Measurements from ENCODE around the gene JOSD1.
A peak's percentile ranks its signal among the peaks of the same experiment; 100 is the strongest.

JOSD1 gene

GRCh38 chr22:38727530-38728451 is 27.0 kb upstream of the JOSD1 start:
- DNase-seq (ENCODE audit: low read depth), result no peak
- H3K4me3 ChIP-seq (ENCODE audit: control insufficient read depth, low read depth, low read length), result no peak overlapping the region
- TF ChIP-seq, protein P1, sequence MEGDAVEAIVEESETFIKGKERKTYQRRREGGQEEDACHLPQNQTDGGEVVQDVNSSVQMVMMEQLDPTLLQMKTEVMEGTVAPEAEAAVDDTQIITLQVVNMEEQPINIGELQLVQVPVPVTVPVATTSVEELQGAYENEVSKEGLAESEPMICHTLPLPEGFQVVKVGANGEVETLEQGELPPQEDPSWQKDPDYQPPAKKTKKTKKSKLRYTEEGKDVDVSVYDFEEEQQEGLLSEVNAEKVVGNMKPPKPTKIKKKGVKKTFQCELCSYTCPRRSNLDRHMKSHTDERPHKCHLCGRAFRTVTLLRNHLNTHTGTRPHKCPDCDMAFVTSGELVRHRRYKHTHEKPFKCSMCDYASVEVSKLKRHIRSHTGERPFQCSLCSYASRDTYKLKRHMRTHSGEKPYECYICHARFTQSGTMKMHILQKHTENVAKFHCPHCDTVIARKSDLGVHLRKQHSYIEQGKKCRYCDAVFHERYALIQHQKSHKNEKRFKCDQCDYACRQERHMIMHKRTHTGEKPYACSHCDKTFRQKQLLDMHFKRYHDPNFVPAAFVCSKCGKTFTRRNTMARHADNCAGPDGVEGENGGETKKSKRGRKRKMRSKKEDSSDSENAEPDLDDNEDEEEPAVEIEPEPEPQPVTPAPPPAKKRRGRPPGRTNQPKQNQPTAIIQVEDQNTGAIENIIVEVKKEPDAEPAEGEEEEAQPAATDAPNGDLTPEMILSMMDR (conservative IDR thresholded peaks at IDR 0.05; ENCODE audit: control insufficient read depth, insufficient read depth, low read depth, low read length), result no peak

DNA sequence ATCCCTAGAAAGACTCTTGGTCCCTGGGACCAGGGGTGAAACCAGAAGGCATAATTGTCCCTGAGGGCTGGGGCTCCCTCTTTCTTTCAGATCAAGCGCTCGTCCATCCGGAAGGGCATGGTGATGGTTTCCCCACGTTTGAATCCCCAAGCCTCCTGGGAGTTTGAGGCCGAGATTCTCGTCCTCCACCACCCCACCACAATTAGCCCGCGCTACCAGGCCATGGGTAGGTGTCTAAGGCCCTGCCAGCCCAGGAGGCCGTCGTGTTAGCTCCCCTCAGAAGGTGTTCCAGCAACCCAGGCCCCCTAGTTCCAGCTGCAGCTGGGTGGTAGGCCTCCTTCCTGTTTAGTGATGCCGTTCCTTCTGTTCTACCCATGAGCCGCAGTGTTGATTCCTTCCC is 26.4 kb upstream of the JOSD1 start:
- DNase-seq (ENCODE audit: low read depth), result no peak

GRCh38 chr22:38725900-38726655 is 25.3 kb upstream of the JOSD1 start:
- H3K4me3 ChIP-seq (ENCODE audit: control insufficient read depth, low read depth, low read length), result no peak overlapping the region
- TF ChIP-seq, protein P1 (conservative IDR thresholded peaks at IDR 0.05; ENCODE audit: control insufficient read depth, insufficient read depth, low read depth, low read length), result no peak
- no peak for DNase-seq (ENCODE audit: low read depth)

More for the DNA sequence above, 26.4 kb upstream of the JOSD1 start:
- H3K4me3 ChIP-seq (ENCODE audit: control insufficient read depth, low read depth, low read length), result no peak overlapping the region
- TF ChIP-seq, protein P1 (conservative IDR thresholded peaks at IDR 0.05; ENCODE audit: control insufficient read depth, insufficient read depth, low read depth, low read length), result no peak

GRCh38 chr22:38724926-38725571 is 24.3 kb upstream of the JOSD1 start:
- peak; percentile 58 for DNase-seq (ENCODE audit: low read depth)
- no peak overlapping the region for H3K4me3 ChIP-seq (ENCODE audit: control insufficient read depth, low read depth, low read length)
- TF ChIP-seq, protein P1 (conservative IDR thresholded peaks at IDR 0.05; ENCODE audit: control insufficient read depth, insufficient read depth, low read depth, low read length), result peak; percentile 57

DNA sequence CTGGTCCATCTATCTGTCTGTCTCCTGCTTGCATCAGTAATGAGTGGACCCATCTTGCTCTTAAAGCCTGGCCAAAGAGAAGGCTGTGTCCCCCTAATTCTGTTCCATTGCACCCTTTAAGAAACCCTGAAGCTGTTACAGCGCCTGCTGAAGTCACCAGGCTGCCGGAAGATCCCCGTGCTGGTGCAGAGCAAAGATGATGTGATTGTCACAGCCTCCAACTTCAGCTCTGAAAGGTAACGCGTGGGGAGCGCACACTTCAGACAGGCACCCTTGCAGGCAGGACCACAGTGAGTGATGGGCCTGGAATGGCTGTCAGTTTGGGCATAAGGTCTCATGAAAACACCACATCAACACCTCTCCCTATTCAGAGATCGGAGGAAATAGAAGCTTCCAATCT is 23.4 kb upstream of the JOSD1 start:
- DNase-seq (ENCODE audit: low read depth), result no peak
- TF ChIP-seq, protein P1 (conservative IDR thresholded peaks at IDR 0.05; ENCODE audit: control insufficient read depth, insufficient read depth, low read depth, low read length), result no peak
- no peak overlapping the region for H3K4me3 ChIP-seq (ENCODE audit: control insufficient read depth, low read depth, low read length)

- no peak for DNase-seq (ENCODE audit: low read depth)
- no peak overlapping the region for H3K4me3 ChIP-seq (ENCODE audit: control insufficient read depth, low read depth, low read length)
- TF ChIP-seq, protein P1 (conservative IDR thresholded peaks at IDR 0.05; ENCODE audit: control insufficient read depth, insufficient read depth, low read depth, low read length), result no peak
These were observed 20.8 kb upstream of the JOSD1 start for GRCh38 chr22:38721551-38721950.
